Cardiac ventricle fibroblast (primary cell): ENCODE measurements around the gene TRIM15. TPM values are rescaled to one million over a fixed set of nuclear protein-coding genes. Genes with fewer than 3 reads are reported as not detected.

Source experiments
- total RNA-seq: library from RNA; depleted of rRNA; stranded (reverse); fragments of >200 nt; gene quantifications from 2 replicates; pipeline ENCODE4 v1.2.3, GENCODE V29; 2015

Gene TRIM15
- total RNA-seq, result not detected in 2 replicates

GRCh38 chr6:30163090-30163917 lies at the start of gene TRIM15:
TRIM15 (plus strand) TSS chr6:30163546; CDS start chr6:30163685, 139 bp downstream.

DNA sequence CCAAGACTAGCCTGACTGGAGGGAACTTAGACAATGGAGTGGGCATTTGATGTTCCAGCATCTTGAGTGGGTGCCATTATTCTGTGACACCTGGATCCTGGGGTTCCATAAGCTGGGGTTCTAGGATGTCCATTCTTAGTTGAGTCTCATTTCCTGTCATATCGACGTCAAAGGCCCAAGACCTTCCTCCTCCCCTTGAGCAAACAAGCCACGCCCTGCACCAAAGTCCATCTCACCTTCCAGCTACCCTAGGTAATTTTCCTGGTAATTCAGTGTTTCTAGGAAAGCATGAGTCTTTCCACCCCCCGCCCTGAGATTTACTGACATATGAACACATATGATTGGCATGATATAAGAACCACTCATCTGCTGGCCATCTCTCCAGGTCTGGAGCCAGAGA lies 27.6 kb upstream of the TRIM15 start, which contains the start of gene TRIM40:
Gene TRIM40 (plus strand): TSS at position 384 of the 400 bp plus-strand sequence. CDS start 897 bp downstream, outside the sequence.

DNA sequence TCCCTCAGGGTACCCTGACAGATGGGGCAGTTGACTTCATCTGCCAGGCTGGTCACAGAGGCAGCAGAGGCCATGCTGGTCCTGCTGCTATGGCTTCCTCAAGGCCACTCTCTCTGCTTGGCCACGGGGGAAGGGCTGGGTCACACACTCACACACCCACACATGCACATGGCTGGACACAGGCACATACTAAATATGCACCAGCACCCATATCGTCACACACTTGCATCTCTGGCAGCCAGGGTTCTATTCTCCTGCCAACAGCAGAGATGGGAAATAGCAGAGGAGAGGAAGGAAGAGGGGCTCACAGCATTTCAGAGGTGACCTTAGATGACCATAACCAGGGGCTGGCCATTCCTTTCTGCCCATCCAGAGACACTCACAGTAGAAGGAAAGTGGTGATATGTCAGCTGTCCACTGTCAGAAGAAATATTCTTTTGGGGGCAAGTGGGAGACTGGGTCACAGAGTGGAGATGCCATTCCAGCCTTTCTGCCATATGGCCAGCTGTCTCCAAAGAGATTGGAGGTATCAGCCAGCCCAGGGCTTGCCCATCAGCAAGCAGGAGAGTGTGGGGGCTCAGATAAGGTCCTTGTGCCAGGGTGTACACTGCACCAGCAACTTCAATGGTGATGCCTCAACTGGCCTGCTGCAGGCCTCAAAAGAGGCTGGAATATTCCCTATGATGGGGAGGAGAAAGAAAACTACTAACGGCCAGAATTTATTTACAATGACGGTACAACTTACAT lies 2.4 kb upstream of the TRIM15 start, which contains the start of gene TRIM10:
Gene TRIM10 (minus strand): TSS at position 427 of the 747 bp plus-strand sequence. CDS start 353 bp downstream, at position 74.

GRCh38 chr6:30212865-30213666 lies 49.7 kb downstream of the TRIM15 start, which contains the start of gene TRIM26:
TRIM26 (minus strand) TSS chr6:30213406; CDS start chr6:30199103, 14,303 bp downstream.

Other genes with a start within 250 kb of the TRIM15 start
- 472 and 507 TPM in 2 replicates for gene HLA-A, start 221.0 kb upstream of the TRIM15 start, total RNA-seq
- 26.8 and 27.9 TPM in 2 replicates for gene POLR1H, start 102.3 kb upstream of the TRIM15 start, total RNA-seq
- gene PPP1R11, start 96.3 kb upstream of the TRIM15 start, total RNA-seq, result 30.6 and 31.6 TPM in 2 replicates
- 0.19 TPM in 1 of 2 replicates, not detected in the other for gene RNF39, start 87.8 kb upstream of the TRIM15 start, total RNA-seq
- gene TRIM31, start 50.5 kb upstream of the TRIM15 start, total RNA-seq, result not detected in 2 replicates
- gene TRIM40, start 27.4 kb upstream of the TRIM15 start, total RNA-seq, result not detected in 2 replicates
- gene TRIM10, start 2.3 kb upstream of the TRIM15 start, total RNA-seq, result not detected in 2 replicates
- gene TRIM26, start 49.9 kb downstream of the TRIM15 start, total RNA-seq, result 25.2 and 33.3 TPM in 2 replicates
- 5.9 and 6.8 TPM in 2 replicates for gene TRIM39, start 163.4 kb downstream of the TRIM15 start, total RNA-seq
- gene RPP21, start 181.6 kb downstream of the TRIM15 start, total RNA-seq, result 52.2 and 53.2 TPM in 2 replicates